Fibroblast of villous mesenchyme (primary cell): ENCODE data around the gene PCSK2. TPM values are rescaled to one million over a fixed set of nuclear protein-coding genes. Genes with fewer than 3 reads are reported as not detected.

Experiments
- DNase-seq: peaks from one replicate; pipeline ENCODE4 v3.0.0-alpha.2; 2010; ENCODE audit warnings: low read depth
- H3K4me3 ChIP-seq: 2 replicates; pipeline ENCODE4 v1.5.1; 2011; ENCODE audit warnings: low read depth, mild to moderate bottlenecking, low read length
- CTCF ChIP-seq: IDR thresholded peaks from 2 replicates; pipeline ENCODE4 v1.5.1; 2012; ENCODE audit warnings: low read depth, mild to moderate bottlenecking, low read length; ENCODE audit not compliant: insufficient read depth
- total RNA-seq: library from RNA; depleted of rRNA; stranded (reverse); fragments of >200 nt; gene quantifications from 2 replicates; pipeline ENCODE4 v1.2.3, GENCODE V29; 2012

PCSK2 gene
- total RNA-seq, 1 donor = not detected

- no peak overlapping the region for H3K4me3 ChIP-seq
- no peak for TF ChIP-seq CTCF
- no peak for DNase-seq
Measured at GRCh38 chr20:17444091-17444490, 217.3 kb downstream of the PCSK2 start.

GRCh38 chr20:17445543-17445942, 218.7 kb downstream of the PCSK2 start:
- DNase-seq = no peak
- no peak overlapping the region for H3K4me3 ChIP-seq
- TF ChIP-seq CTCF = no peak

- H3K4me3 ChIP-seq = no peak overlapping the region
- no peak for TF ChIP-seq CTCF
- no peak for DNase-seq
Measured at GRCh38 chr20:17446171-17446570, 219.3 kb downstream of the PCSK2 start.

- H3K4me3 ChIP-seq = no peak overlapping the region
- DNase-seq = no peak
Measured at GRCh38 chr20:17448071-17448470, 221.2 kb downstream of the PCSK2 start.

GRCh38 chr20:17449031-17449430, 222.2 kb downstream of the PCSK2 start:
- no peak overlapping the region for H3K4me3 ChIP-seq
- DNase-seq = no peak
- no peak for TF ChIP-seq CTCF

More at GRCh38 chr20:17448071-17448470, 221.2 kb downstream of the PCSK2 start:
- TF ChIP-seq CTCF = no peak

- TF ChIP-seq CTCF = no peak
- no peak for DNase-seq
- no peak overlapping the region for H3K4me3 ChIP-seq
Measured at GRCh38 chr20:17452441-17452840, 225.6 kb downstream of the PCSK2 start.

- no peak for TF ChIP-seq CTCF
- H3K4me3 ChIP-seq = no peak overlapping the region
- no peak for DNase-seq
Measured at GRCh38 chr20:17453592-17453991, 226.8 kb downstream of the PCSK2 start.
